Activated T-helper 1 cell treated with anti-CD3 and anti-CD28 coated beads, Interleukin-12 subunit alpha, Interleukin-12 subunit beta, Interleukin-2, Interleukin-4 antibody, amounts not matched to agents 30 ng/mL and 10 ng/mL and 1 ng/mL, durations not matched to agents 14 hours and 24 hours and 36 hours (primary cell): ENCODE results near the gene ABCC1. TPM values are rescaled to one million over a fixed set of nuclear protein-coding genes. Genes with fewer than 3 reads are reported as not detected.

Source experiments
- DNase-seq: peaks from one replicate; pipeline ENCODE4 v3.0.0; 2021; ENCODE audit warnings: low spot score
- H3K27ac Mint-ChIP-seq: one replicate; pipeline ENCODE4 v1.8.0; 2021; ENCODE audit warnings: mild to moderate bottlenecking, mixed read lengths
- H3K27me3 Mint-ChIP-seq: one replicate; pipeline ENCODE4 v1.8.0; 2022; ENCODE audit warnings: mild to moderate bottlenecking, moderate library complexity, mixed read lengths; ENCODE audit not compliant: insufficient read depth
- H3K36me3 Mint-ChIP-seq: one replicate; pipeline ENCODE4 v1.8.0; 2021; ENCODE audit warnings: low read depth, mixed read lengths
- H3K4me1 Mint-ChIP-seq: one replicate; pipeline ENCODE4 v1.8.0; 2021; ENCODE audit warnings: low read depth, mixed read lengths
- H3K4me3 Mint-ChIP-seq: one replicate; pipeline ENCODE4 v1.8.0; 2021; ENCODE audit warnings: mild to moderate bottlenecking, moderate library complexity, mixed read lengths
- H3K9me3 Mint-ChIP-seq: one replicate; pipeline ENCODE4 v1.8.0; 2021; ENCODE audit warnings: mixed read lengths
- intact Hi-C: fragments of 100-400 bp; cut with micrococcal nuclease; formaldehyde crosslinking; loops from one replicate; pipeline ENCODE4 v1.15.1; 2024
- total RNA-seq: library from RNA; stranded (reverse); gene quantifications from 2 replicates; pipeline ENCODE4 v1.2.3, GENCODE V29; 2022

ABCC1 gene
- total RNA-seq, 1 donor from 2014 or later, result 108 TPM

DNA sequence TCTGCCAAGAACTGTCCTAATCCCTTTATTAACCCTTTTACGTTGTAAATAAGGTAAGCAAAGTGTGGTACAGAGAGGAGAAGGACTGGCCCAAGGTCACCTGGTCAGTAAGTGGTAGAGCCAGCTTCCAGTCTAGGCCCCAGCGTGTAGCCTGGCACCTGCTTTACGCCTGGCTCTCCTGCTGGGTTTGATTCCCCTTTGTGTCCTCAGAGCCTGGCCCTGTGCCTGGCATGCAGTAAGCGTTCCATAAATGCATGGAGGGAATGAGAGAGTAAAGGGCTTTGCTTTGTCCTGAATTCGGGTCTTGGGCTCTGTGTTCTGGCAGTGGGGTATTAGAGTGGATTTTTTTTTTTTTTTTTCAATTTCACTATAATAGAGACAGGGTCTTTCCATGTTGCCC is 62.7 kb downstream of the ABCC1 start:
- intact Hi-C loops, result no loop called here
- DNase-seq, result no peak
- H3K27me3 Mint-ChIP-seq, result no peaks in the 10 kb centered on the region
- no peaks in the 10 kb centered on the region for H3K9me3 Mint-ChIP-seq
- peaks cover 51% of the 10 kb centered on the region for H3K36me3 Mint-ChIP-seq
- H3K4me3 Mint-ChIP-seq, result no peak overlapping the region
- H3K4me1 Mint-ChIP-seq, result peaks cover 15% of the 10 kb centered on the region
- H3K27ac Mint-ChIP-seq, result no peak overlapping the region

DNA sequence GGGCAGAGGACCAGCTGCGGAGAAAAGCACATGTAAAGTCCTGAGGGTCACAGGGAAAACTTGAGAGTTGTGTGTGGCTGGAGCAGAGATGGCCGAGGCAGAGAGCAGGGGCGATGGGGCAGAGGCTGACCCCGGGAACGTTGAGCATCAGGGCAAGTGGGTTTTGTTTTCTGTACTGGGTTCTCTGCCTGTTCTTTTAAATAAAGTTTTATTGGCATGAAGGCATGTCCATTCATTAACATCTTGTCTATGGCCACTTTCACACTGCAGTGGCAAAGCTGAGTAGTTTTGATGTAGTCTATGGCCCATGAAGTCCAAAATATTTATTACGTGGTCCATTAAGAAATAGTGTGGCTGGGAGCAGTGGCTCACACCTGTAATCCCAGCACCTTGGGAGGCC is 64.4 kb downstream of the ABCC1 start:
- no peak for DNase-seq
- peaks cover 17% of the 10 kb centered on the region for H3K4me1 Mint-ChIP-seq
- H3K36me3 Mint-ChIP-seq, result peaks cover 56% of the 10 kb centered on the region
- H3K4me3 Mint-ChIP-seq, result no peak overlapping the region
- intact Hi-C loops, result no loop called here
- H3K9me3 Mint-ChIP-seq, result no peaks in the 10 kb centered on the region
- H3K27ac Mint-ChIP-seq, result peak overlapping the region; percentile 52
- no peaks in the 10 kb centered on the region for H3K27me3 Mint-ChIP-seq

DNA sequence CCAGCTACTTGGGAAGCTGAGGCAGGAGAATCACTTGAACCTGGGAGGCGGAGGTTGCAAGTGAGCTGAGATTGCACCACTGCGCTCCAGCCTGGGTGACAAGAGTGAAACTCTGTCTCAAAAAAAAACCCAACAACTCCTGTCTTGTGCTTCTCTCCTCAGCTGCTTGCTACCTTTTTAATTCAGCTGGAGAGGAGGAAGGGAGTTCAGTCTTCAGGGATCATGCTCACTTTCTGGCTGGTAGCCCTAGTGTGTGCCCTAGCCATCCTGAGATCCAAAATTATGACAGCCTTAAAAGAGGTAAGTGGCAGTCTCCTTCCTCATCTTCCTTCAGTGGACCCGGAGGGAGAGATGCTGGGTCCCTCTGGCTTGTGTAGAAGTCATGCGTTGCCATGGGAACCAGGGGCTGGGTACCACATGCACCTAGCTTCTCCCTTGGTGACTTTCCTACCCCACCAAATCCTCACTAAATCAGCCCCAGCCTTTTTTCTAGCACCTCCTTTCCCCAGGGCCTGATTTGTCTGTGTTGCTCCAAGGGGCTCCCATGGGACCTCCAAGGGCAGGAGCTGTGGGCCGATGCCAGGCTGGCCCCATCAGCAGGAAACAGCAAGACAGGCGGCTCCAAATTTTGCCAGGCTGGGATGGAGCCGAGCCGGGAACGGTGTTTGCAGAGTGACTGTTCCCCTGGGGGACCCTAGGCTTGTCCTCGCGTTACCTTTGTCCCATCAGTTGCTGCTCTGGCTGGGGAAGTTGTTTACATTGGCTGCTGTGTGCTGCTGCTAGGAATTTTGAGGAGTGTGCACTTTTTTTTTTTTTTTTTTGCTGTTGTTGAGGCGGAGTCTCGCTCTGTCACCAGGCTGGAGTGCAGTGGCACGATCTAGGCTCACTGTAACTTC is 65.2 kb downstream of the ABCC1 start:
- H3K4me1 Mint-ChIP-seq, result peaks cover 17% of the 10 kb centered on the region
- no peaks in the 10 kb centered on the region for H3K27me3 Mint-ChIP-seq
- H3K9me3 Mint-ChIP-seq, result no peaks in the 10 kb centered on the region
- no peak overlapping the region for H3K27ac Mint-ChIP-seq
- no peak for DNase-seq
- H3K36me3 Mint-ChIP-seq, result peaks cover 52% of the 10 kb centered on the region
- intact Hi-C loops, result no loop called here
- no peak overlapping the region for H3K4me3 Mint-ChIP-seq

DNA sequence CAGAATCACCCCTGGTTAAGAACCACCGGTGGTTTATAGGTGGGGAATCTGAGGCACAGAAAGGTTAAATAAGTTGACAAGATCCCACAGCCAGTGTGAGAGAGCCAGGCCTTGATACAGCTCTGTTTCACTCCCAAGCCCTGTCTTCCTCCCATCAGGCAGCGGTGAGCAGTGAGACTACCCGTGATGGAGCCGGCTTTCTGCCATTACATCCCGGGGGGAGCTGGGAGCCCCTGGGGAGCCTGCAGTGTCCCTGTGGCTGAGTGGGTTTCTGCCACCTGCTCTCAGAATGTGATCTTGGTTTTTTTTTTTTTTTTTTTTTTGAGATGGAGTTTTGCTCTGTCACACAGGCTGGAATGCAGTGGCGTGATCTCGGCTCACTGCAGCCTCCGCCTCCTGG is 66.4 kb downstream of the ABCC1 start:
- H3K4me1 Mint-ChIP-seq, result peaks cover 17% of the 10 kb centered on the region
- peaks cover 47% of the 10 kb centered on the region for H3K36me3 Mint-ChIP-seq
- H3K27ac Mint-ChIP-seq, result peak overlapping the region; percentile 52
- DNase-seq, result no peak
- no peaks in the 10 kb centered on the region for H3K27me3 Mint-ChIP-seq
- H3K9me3 Mint-ChIP-seq, result no peaks in the 10 kb centered on the region
- H3K4me3 Mint-ChIP-seq, result no peak overlapping the region
- intact Hi-C loops, result no loop called here

DNA sequence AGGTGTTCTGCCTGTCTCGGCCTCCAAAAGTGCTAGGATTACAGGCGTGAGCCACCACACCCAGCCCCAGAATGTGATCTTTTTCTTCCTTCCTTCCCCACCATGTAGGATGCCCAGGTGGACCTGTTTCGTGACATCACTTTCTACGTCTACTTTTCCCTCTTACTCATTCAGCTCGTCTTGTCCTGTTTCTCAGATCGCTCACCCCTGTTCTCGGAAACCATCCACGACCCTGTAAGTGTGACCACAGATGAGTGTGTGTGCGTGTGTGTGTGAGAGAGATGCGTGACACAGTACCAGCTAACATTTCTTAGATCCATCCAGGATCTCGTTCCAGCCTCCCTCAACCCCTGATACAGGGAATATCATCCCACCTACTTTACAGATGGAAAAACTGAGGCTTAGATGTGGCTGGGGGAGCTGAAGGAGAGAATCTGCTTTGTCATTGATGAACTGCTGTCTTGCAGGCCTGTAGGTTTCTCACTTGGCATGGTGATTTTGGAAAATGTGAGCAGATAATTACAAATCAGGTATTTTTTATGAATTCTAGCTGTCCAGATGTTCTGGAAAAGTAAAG is 67.1 kb downstream of the ABCC1 start:
- intact Hi-C loops, result no loop called here
- Mint-ChIP-seq H3K4me1 (peaks cover 17% of the 10 kb centered on the region), H3K9me3 (no peaks in the 10 kb centered on the region), H3K27me3 (no peaks in the 10 kb centered on the region), H3K4me3 (no peak overlapping the region), H3K27ac (peak overlapping the region; percentile 50), H3K36me3 (peaks cover 46% of the 10 kb centered on the region)
- no peak for DNase-seq

DNA sequence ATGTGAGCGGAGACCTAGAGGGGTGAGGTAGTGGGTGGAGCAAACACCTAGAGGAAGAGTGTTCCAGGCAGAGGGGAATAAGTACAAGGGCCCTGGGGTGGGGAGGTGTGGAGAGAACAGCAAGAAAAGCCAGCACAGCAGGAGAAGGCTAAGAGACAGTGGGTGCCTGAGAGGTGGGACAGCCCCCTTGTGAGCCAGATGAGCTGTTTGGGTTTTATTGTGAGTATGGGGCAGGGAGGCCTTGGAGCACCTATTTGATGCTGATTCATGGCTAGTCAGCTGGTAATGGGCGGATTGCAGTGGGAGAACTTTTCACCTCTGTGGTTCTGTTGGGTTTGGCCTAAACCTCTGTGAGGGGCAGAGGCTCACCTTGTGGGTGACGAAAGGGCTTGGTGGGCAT is 68.4 kb downstream of the ABCC1 start:
- Mint-ChIP-seq H3K9me3 (no peaks in the 10 kb centered on the region), H3K36me3 (peaks cover 48% of the 10 kb centered on the region), H3K27ac (peak overlapping the region; percentile 63), H3K4me3 (no peak overlapping the region), H3K4me1 (peaks cover 23% of the 10 kb centered on the region), H3K27me3 (no peaks in the 10 kb centered on the region)
- no peak for DNase-seq
- intact Hi-C loops, result no loop called here

DNA sequence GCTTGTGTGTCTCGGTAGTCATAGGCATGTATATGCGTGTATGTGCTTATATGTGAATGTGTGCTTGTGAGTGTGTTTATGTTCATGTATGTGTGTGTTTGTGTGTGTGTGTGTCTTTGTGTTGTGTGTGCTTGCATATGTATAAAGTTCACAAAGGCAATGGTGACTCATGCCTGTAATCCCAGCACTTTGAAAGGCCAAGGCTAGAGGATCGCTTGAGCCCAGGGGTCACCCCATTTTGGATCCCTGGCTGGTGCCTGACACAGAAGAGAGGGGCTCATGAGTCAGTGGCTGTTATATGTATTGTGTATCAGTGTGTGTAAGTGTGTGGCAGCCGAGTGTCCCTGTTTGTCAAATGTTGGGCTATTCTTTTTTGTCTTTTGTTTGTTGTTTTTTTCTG is 69.3 kb downstream of the ABCC1 start:
- no peaks in the 10 kb centered on the region for H3K27me3 Mint-ChIP-seq
- H3K9me3 Mint-ChIP-seq, result no peaks in the 10 kb centered on the region
- DNase-seq, result no peak
- H3K4me3 Mint-ChIP-seq, result no peak overlapping the region
- intact Hi-C loops, result no loop called here
- peak overlapping the region; percentile 63 for H3K27ac Mint-ChIP-seq
- H3K4me1 Mint-ChIP-seq, result peaks cover 23% of the 10 kb centered on the region
- peaks cover 49% of the 10 kb centered on the region for H3K36me3 Mint-ChIP-seq

DNA sequence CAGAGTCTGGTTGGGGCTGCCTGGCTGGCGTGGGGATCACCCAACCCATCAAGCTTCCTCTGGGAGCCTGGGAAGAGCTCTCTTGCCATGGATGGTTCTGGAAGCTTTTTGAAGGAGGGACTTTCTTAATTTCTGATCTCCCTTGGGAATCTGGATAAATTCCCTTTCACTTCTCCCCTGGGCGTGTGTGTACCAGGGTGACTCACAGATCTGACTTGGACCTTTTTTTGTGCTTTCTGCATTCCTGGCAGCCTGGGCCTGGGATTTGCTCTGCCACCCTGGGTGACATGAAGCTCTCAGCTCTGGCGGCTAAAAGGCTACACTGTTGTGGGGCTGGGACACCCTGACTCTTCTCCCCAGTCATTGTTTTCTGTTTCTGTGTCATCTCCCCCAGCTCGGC is 70.1 kb downstream of the ABCC1 start:
- peaks cover 31% of the 10 kb centered on the region for H3K4me1 Mint-ChIP-seq
- H3K4me3 Mint-ChIP-seq, result no peak overlapping the region
- H3K27me3 Mint-ChIP-seq, result no peaks in the 10 kb centered on the region
- H3K36me3 Mint-ChIP-seq, result peaks cover 50% of the 10 kb centered on the region
- DNase-seq, result no peak
- H3K9me3 Mint-ChIP-seq, result no peaks in the 10 kb centered on the region
- intact Hi-C loops, result no loop called here
- no peak overlapping the region for H3K27ac Mint-ChIP-seq

DNA sequence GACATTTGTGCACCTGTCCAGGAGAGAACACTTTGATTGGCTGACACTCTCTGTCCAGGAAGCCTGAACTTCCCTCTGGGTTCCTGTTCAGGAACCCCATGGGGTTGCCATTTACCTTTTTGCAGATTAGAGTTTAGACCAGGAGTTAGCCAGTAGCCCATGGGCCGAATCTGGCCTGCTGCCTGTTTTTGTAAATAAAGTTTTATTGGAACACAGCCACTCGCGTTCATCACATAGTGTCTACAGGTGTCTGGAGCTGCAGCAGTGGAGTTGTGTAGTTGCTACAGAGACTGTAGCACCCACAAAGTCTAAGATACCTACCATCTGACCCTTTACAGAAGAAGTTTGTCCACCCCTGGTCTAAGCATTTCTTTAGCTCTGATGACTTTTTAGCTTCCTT is 70.9 kb downstream of the ABCC1 start:
- Mint-ChIP-seq H3K4me1 (peaks cover 39% of the 10 kb centered on the region), H3K27ac (no peak overlapping the region), H3K9me3 (no peaks in the 10 kb centered on the region), H3K4me3 (no peak overlapping the region), H3K36me3 (peaks cover 49% of the 10 kb centered on the region), H3K27me3 (no peaks in the 10 kb centered on the region)
- DNase-seq, result no peak
- intact Hi-C loops, result no loop called here

DNA sequence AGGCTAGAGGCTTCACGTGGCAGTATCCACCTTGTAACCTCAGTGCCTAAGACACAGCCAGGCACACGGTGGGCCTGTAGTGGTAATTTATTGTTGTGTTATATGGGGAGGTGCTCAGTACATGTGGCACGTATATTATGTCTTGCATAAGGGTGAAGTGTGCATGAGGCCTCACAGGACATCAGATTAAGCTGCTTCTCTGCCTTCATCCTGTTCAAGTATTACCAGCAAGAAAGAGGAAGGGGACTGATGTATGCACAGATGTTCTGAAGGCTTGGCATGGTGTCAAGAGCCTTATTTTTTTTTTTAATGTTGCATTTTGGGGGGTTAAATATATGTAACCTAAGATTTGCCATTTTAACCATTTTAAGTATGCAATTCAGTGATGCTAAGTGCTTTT is 71.6 kb downstream of the ABCC1 start:
- no peak for DNase-seq
- Mint-ChIP-seq H3K4me1 (peaks cover 46% of the 10 kb centered on the region), H3K4me3 (no peak overlapping the region), H3K36me3 (peaks cover 47% of the 10 kb centered on the region), H3K27ac (no peak overlapping the region), H3K27me3 (no peaks in the 10 kb centered on the region), H3K9me3 (no peaks in the 10 kb centered on the region)
- intact Hi-C loops, result no loop called here

DNA sequence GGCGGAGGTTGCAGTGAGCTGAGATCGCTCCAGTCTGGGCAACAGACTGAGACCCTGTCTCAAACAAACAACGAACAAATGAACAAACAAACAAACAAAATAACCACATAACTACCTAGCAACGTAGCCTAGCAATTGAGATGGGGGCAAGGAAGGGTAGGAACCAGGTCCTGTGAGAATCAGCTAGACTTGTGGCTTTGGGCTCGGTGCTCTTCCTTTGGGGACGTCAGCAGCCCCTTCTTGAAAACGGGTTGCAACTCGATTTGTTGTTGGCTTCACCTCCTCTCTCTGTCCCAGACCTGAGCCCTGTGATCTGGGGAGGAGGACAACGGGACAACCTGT is 72.2 kb downstream of the ABCC1 start:
- Mint-ChIP-seq H3K4me3 (no peak overlapping the region), H3K4me1 (peaks cover 42% of the 10 kb centered on the region), H3K27me3 (no peaks in the 10 kb centered on the region), H3K9me3 (no peaks in the 10 kb centered on the region), H3K27ac (no peak overlapping the region), H3K36me3 (peaks cover 43% of the 10 kb centered on the region)
- DNase-seq, result no peak
- intact Hi-C loops, result no loop called here

DNA sequence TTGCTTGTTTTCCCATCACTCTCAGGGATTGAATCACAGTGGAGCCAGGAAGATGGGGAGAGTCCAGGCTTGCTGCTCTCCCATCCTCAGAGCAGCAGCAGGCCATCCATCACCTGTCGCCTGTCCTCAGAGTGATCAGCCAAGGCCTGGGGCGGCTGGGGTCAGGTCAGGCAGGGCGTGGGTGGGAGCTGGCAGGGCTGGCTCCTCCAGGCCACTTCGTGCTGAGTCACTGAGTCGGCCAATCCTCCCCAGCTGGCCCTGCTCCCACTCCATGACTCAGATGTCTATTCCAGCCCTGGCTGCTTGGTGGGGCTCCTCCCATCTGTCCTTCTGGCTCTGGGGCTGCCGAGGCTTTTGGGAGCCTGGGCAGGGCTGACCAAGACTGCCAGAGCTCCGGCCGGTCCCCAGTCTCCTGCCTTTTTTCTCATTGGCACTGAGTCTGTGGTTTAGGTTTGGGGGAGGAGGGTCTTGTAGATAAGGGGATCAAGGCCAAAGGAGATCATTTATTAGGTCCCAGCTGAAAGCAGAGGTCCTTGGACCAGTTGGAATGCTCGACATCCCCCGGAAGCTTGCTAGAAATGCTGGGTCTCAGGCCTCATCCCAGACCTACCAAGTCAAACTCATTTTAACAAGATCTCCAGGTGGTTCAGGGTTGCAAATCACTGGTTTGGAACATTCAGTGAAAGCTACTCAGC is 72.7 kb downstream of the ABCC1 start:
- H3K4me3 Mint-ChIP-seq, result no peak overlapping the region
- peaks cover 42% of the 10 kb centered on the region for H3K4me1 Mint-ChIP-seq
- H3K36me3 Mint-ChIP-seq, result peaks cover 42% of the 10 kb centered on the region
- H3K9me3 Mint-ChIP-seq, result no peaks in the 10 kb centered on the region
- no peak for DNase-seq
- H3K27me3 Mint-ChIP-seq, result no peaks in the 10 kb centered on the region
- intact Hi-C loops, result no loop called here
- H3K27ac Mint-ChIP-seq, result peak overlapping the region; percentile 7

DNA sequence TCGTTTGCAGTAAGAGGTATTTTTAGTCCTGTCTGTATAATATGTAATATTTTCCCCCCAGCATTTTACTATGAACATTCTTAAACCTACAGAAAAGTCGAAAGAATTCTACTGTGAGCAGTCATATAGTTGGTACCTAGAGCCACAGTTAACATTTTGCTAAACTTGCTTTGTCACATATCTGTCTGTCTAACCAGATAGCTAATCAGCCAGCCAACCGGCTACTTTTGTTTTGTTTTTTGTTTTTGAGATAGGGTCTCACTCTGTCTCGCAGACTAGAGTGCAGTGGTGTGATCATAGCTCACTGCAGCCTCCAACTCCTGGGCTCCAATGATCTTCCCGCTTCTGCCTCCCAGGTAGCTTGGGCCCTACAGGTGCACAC is 73.3 kb downstream of the ABCC1 start:
- peaks cover 42% of the 10 kb centered on the region for H3K36me3 Mint-ChIP-seq
- H3K9me3 Mint-ChIP-seq, result no peaks in the 10 kb centered on the region
- H3K4me3 Mint-ChIP-seq, result no peak overlapping the region
- H3K27ac Mint-ChIP-seq, result peak overlapping the region; percentile 7
- no peaks in the 10 kb centered on the region for H3K27me3 Mint-ChIP-seq
- intact Hi-C loops, result no loop called here
- peaks cover 40% of the 10 kb centered on the region for H3K4me1 Mint-ChIP-seq
- no peak for DNase-seq
